ENCODE data around the gene MTUS2. TPM values are rescaled to one million over a fixed set of nuclear protein-coding genes. Genes with fewer than 3 reads are reported as not detected.
"Not testable (repeated sequence)": the region's sequence is repeated elsewhere in the genome, so short reads cannot be mapped to it uniquely, and the experiment has no call there.

MTUS2 gene
- total RNA-seq, 1 donor from 2014 or later, result 8.9 TPM

GRCh38 chr13:29383476-29383875 lies 563.3 kb downstream of the MTUS2 start:
- Histone ChIP-seq H3K27me3 (no peaks in the 10 kb centered on the region), H3K4me1 (no peaks in the 10 kb centered on the region), H3K9me3 (no peaks in the 10 kb centered on the region), H3K27ac (no peak overlapping the region), H3K4me3 (no peak overlapping the region), H3K36me3 (peaks cover 3 to 6% of the 10 kb centered on the region in 2 donors)
- intact Hi-C loops (cut with DNase I), result no loop called here
- TF ChIP-seq, protein P1, sequence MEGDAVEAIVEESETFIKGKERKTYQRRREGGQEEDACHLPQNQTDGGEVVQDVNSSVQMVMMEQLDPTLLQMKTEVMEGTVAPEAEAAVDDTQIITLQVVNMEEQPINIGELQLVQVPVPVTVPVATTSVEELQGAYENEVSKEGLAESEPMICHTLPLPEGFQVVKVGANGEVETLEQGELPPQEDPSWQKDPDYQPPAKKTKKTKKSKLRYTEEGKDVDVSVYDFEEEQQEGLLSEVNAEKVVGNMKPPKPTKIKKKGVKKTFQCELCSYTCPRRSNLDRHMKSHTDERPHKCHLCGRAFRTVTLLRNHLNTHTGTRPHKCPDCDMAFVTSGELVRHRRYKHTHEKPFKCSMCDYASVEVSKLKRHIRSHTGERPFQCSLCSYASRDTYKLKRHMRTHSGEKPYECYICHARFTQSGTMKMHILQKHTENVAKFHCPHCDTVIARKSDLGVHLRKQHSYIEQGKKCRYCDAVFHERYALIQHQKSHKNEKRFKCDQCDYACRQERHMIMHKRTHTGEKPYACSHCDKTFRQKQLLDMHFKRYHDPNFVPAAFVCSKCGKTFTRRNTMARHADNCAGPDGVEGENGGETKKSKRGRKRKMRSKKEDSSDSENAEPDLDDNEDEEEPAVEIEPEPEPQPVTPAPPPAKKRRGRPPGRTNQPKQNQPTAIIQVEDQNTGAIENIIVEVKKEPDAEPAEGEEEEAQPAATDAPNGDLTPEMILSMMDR (IDR thresholded peaks at IDR 0.05), result no peak
- no peak for DNase-seq (ENCODE audit: low spot score in 2 of 2)

DNA sequence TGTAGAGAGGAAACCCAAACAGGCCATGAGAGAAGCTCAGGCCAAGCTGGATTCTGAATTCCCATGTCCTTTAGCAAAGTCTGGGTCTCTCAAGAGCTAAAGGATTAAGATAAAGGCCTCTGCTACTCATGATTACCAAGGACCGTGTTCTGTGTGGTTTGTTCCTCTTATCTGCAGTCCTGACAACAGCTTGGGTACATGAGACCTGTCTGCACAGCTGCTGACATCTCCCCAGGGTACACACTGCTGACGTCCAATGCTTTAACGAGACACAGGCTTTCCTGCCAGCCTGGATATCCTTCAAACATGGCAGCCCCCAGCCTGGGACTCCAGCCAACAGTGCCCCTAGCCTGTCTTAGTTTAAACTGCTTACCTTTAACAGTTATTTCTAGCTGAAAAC lies 564.3 kb downstream of the MTUS2 start:
- Histone ChIP-seq H3K4me3 (no peak overlapping the region), H3K27ac (no peak overlapping the region), H3K9me3 (no peaks in the 10 kb centered on the region), H3K4me1 (no peaks in the 10 kb centered on the region), H3K27me3 (no peaks in the 10 kb centered on the region), H3K36me3 (peaks cover 0 to 1% of the 10 kb centered on the region in 2 donors)
- no peak for DNase-seq (ENCODE audit: low spot score in 2 of 2)
- TF ChIP-seq, protein P1 (IDR thresholded peaks at IDR 0.05), result no peak
- intact Hi-C loops (cut with DNase I), result no loop called here

DNA sequence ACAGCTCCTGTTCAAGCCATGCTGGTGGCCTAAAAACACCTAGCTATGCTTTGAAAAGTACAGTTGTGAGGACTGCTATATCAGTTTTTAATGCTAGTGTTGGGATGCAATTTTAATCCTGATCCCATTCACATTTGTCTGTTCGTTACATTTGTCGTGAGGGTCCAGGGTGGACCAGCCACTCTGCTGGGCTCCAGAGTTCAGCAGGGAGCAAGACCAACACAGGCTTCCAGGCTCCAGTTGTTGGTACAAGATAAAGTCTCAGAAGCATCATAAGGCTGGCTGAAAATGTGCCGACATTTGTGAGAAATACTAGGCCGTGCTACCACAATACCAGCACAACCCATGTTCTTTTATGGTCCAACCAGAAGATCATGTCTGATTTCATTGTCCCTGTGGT lies 564.7 kb downstream of the MTUS2 start:
- intact Hi-C loops (cut with DNase I), result no loop called here
- TF ChIP-seq, protein P1 (IDR thresholded peaks at IDR 0.05), result no peak
- H3K36me3 ChIP-seq, result no peaks in the 10 kb centered on the region

DNA sequence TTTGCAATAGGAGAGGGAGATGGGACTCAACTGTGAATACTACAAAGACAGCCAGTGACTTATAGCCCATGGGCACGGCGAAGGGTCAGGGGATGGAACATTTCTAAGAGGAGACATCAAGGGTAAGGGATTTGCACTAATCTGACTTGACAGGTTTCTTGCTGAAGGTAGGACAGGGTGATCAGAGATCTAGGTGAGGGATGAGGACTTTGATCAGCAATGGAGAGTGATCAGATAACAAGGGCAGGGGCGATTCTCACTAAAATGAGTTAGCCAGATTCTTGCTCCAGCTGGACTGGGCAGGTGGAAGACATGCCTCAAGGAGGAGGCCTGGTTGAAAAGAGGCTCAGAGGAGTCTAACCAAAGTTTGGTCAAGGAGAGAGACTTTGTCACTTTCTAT lies 566.1 kb downstream of the MTUS2 start:
- Histone ChIP-seq H3K9me3 (no peaks in the 10 kb centered on the region), H3K27me3 (no peaks in the 10 kb centered on the region), H3K27ac (no peak overlapping the region), H3K36me3 (no peaks in the 10 kb centered on the region), H3K4me3 (no peak overlapping the region), H3K4me1 (no peaks in the 10 kb centered on the region)
- no peak for DNase-seq (ENCODE audit: low spot score in 2 of 2)
- TF ChIP-seq, protein P1 (IDR thresholded peaks at IDR 0.05), result no peak
- intact Hi-C loops (cut with DNase I), result no loop called here

More for the DNA sequence above, 564.7 kb downstream of the MTUS2 start:
- Histone ChIP-seq H3K27me3 (no peaks in the 10 kb centered on the region), H3K9me3 (no peaks in the 10 kb centered on the region), H3K4me3 (no peak overlapping the region), H3K27ac (no peak overlapping the region), H3K4me1 (no peaks in the 10 kb centered on the region)
- DNase-seq (ENCODE audit: low spot score in 2 of 2), result no peak

DNA sequence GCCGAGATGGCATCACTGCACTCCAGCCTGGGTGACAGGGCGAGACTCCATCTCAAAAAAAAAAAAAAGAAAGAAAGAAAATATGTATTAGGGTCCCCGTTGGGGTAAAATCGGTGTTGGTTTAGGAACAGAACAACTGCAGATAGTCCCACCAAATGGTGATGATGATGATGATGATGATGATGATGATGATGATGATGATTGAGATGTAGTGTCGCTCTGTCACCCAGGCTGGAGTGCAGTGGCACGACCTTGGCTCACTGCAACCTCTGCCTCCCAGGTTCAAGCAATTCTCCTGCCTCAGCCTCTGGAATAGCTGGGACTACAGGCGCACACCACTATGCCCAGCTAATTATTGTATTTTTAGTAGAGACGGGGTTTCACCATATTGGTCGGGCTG lies 570.5 kb downstream of the MTUS2 start:
- H3K27me3 ChIP-seq; H3K27ac ChIP-seq; intact Hi-C loops (cut with DNase I): not testable (repeated sequence)

DNA sequence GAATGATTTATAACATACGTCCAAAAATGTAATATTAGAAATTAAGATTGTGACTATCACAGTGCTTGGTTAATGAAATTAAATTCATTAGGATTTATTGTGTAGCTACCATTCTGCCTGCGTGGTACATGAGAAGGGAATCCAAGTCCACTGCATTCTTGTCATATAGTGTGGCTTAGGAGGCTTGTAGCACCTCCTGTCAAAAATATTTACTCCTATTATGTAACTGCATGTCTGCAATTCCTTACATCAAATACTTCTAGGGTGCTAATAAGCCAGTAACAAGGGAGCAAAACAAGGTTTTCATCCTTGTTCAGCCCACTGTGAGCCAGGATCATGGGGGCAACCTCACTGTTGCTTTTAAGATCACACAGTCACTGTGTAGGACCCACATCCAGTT lies 576.3 kb downstream of the MTUS2 start:
- Histone ChIP-seq H3K4me3 (no peak overlapping the region), H3K4me1 (no peaks in the 10 kb centered on the region), H3K9me3 (no peaks in the 10 kb centered on the region), H3K36me3 (no peaks in the 10 kb centered on the region), H3K27ac (no peak overlapping the region), H3K27me3 (no peaks in the 10 kb centered on the region)
- DNase-seq (ENCODE audit: low spot score in 2 of 2), result no peak
- intact Hi-C loops (cut with DNase I), result no loop called here
- TF ChIP-seq, protein P1 (IDR thresholded peaks at IDR 0.05), result no peak

More for the DNA sequence above, 570.5 kb downstream of the MTUS2 start:
- H3K4me3 ChIP-seq; H3K4me1 ChIP-seq; DNase-seq (ENCODE audit: low spot score in 2 of 2); H3K36me3 ChIP-seq; H3K9me3 ChIP-seq: not testable (repeated sequence)

Data from ascending aorta (tissue), 2 donors.